ENCODE data around the gene ZBTB20. TPM values are rescaled to one million over a fixed set of nuclear protein-coding genes. Genes with fewer than 3 reads are reported as not detected.

Gene ZBTB20
- polyA plus RNA-seq, 3 donors = 1.3 to 3.2 (median 2.0) TPM

- Histone ChIP-seq H3K4me1 (ENCODE audit: control insufficient read depth in 1 of 2, insufficient read depth in 2 of 2, low read length in 2 of 2) (no peaks in the 10 kb centered on the region), H3K27me3 (ENCODE audit: control insufficient read depth in 2 of 2, insufficient read depth in 2 of 2, low read length in 2 of 2) (no peaks in the 10 kb centered on the region), H3K9ac (ENCODE audit: insufficient read depth, low read length, poor library complexity, severe bottlenecking) (no peak overlapping the region), H3K36me3 (replicated peaks in 1 of 2; ENCODE audit: control insufficient read depth in 1 of 2, insufficient read depth in 2 of 2, low read length in 2 of 2) (no peaks in the 10 kb centered on the region), H3K9me3 (replicated peaks in 1 of 2; ENCODE audit: control insufficient read depth in 1 of 2, insufficient read depth in 1 of 2, low read length in 2 of 2) (no peaks in the 10 kb centered on the region), H3K4me3 (replicated peaks in 1 of 3; ENCODE audit: low read depth in 2 of 3, low read length in 3 of 3) (no peak overlapping the region), H3K4me2 (replicated peaks; ENCODE audit: extremely low read depth, low read length, poor library complexity, severe bottlenecking) (no peak overlapping the region), H4K20me1 (ENCODE audit: insufficient read depth, low read length) (no peaks in the 10 kb centered on the region), H3K27ac (ENCODE audit: low read depth in 1 of 2, low read length in 2 of 2) (no peak overlapping the region), H2AFZ (ENCODE audit: insufficient read depth, low read depth, low read length, poor library complexity, severe bottlenecking) (no peak overlapping the region), H3K79me2 (ENCODE audit: insufficient read depth, low read length) (no peaks in the 10 kb centered on the region)
- Mint-ChIP-seq H3K27me3 (ENCODE audit: low read depth in 3 of 3) (no peaks in the 10 kb centered on the region), H3K4me1 (no peaks in the 10 kb centered on the region), H3K9me3 (peaks cover 0 to 3% (median 1%) of the 10 kb centered on the region in 7 donors), H3K4me3 (no peak overlapping the region), H3K36me3 (peaks cover 7 to 17% of the 10 kb centered on the region in 2 donors), H3K27ac (no peak overlapping the region)
- no CpG with 5 or more reads among the region's 1 CpG for WGBS (ENCODE audit: insufficient coverage)
- no peak for TF ChIP-seq CTCF (IDR thresholded peaks at IDR 0.05)
- no peak for DNase-seq
- intact Hi-C loops (cut with micrococcal nuclease) = no loop called here
These were observed 179.9 kb downstream of the ZBTB20 start for GRCh38 chr3:114967168-114967567.

- H3K4me2 ChIP-seq (replicated peaks; ENCODE audit: extremely low read depth, low read length, poor library complexity, severe bottlenecking) = no peak overlapping the region
- peaks cover 3 to 15% of the 10 kb centered on the region in 2 donors for H3K36me3 Mint-ChIP-seq
These were observed 184.9 kb downstream of the ZBTB20 start for GRCh38 chr3:114962189-114962588.

More at GRCh38 chr3:114962189-114962588, 184.9 kb downstream of the ZBTB20 start:
- DNase-seq = no peak
- Mint-ChIP-seq H3K27ac (no peak overlapping the region), H3K9me3 (peaks cover 0 to 3% (median 0%) of the 10 kb centered on the region in 7 donors), H3K4me1 (peaks cover 6% of the 10 kb centered on the region), H3K27me3 (ENCODE audit: low read depth in 3 of 3) (no peaks in the 10 kb centered on the region), H3K4me3 (no peak overlapping the region)
- Histone ChIP-seq H3K27ac (ENCODE audit: low read depth in 1 of 2, low read length in 2 of 2) (no peak overlapping the region), H3K27me3 (ENCODE audit: control insufficient read depth in 2 of 2, insufficient read depth in 2 of 2, low read length in 2 of 2) (no peaks in the 10 kb centered on the region), H3K9me3 (replicated peaks in 1 of 2; ENCODE audit: control insufficient read depth in 1 of 2, insufficient read depth in 1 of 2, low read length in 2 of 2) (no peaks in the 10 kb centered on the region), H3K36me3 (replicated peaks in 1 of 2; ENCODE audit: control insufficient read depth in 1 of 2, insufficient read depth in 2 of 2, low read length in 2 of 2) (no peaks in the 10 kb centered on the region), H3K79me2 (ENCODE audit: insufficient read depth, low read length) (no peaks in the 10 kb centered on the region), H3K4me1 (ENCODE audit: control insufficient read depth in 1 of 2, insufficient read depth in 2 of 2, low read length in 2 of 2) (no peaks in the 10 kb centered on the region), H2AFZ (ENCODE audit: insufficient read depth, low read depth, low read length, poor library complexity, severe bottlenecking) (no peak overlapping the region), H3K9ac (ENCODE audit: insufficient read depth, low read length, poor library complexity, severe bottlenecking) (no peak overlapping the region), H3K4me3 (replicated peaks in 1 of 3; ENCODE audit: low read depth in 2 of 3, low read length in 3 of 3) (no peak overlapping the region), H4K20me1 (ENCODE audit: insufficient read depth, low read length) (no peaks in the 10 kb centered on the region)
- intact Hi-C loops (cut with micrococcal nuclease) = no loop called here
- WGBS (ENCODE audit: insufficient coverage) = no CpG with 5 or more reads among the region's 2 CpGs
- TF ChIP-seq CTCF (IDR thresholded peaks at IDR 0.05) = no peak

All from CD14-positive monocyte (primary cell).